SK-N-SH treated with all-trans-retinoic acid at 6 μM for 48 hours (cell line): ENCODE results near the gene FDPS.

ENCODE experiments used
- ATAC-seq: fragments of 200-7000 bp; cut with Tn5 transposase; 3 replicates; pipeline ENCODE4 v1.9.1; 2020; ENCODE audit warnings: mild to moderate bottlenecking, moderate library complexity
- ARNTL ChIP-seq: fragments of 450-650 bp; formaldehyde crosslinking; IDR thresholded peaks from 2 replicates; pipeline ENCODE4 v1.5.0; 2020; ENCODE audit warnings: low read depth, mild to moderate bottlenecking, moderate library complexity, borderline replicate concordance
- BACH2 ChIP-seq: fragments of 250-450 bp; sonication (Bioruptor Pico); IDR thresholded peaks from 2 replicates; pipeline ENCODE4 v1.9.0; 2021; ENCODE audit warnings: mild to moderate bottlenecking, borderline replicate concordance
- CSDC2 ChIP-seq: fragments of 250-450 bp; sonication (Bioruptor Pico); IDR thresholded peaks from 2 replicates; pipeline ENCODE4 v1.5.0; 2020; ENCODE audit warnings: mild to moderate bottlenecking, moderate library complexity
- ESRRG ChIP-seq: fragments of 250-450 bp; sonication (Bioruptor Pico); IDR thresholded peaks from 2 replicates; pipeline ENCODE4 v1.6.1; 2021; ENCODE audit warnings: mild to moderate bottlenecking
- GLIS3 ChIP-seq: fragments of 250-450 bp; sonication (Bioruptor Pico); IDR thresholded peaks from 2 replicates; pipeline ENCODE4 v1.5.0; 2020; ENCODE audit warnings: mild to moderate bottlenecking, moderate library complexity
- ISL1 ChIP-seq: fragments of 250-450 bp; sonication (Bioruptor Pico); IDR thresholded peaks from 2 replicates; pipeline ENCODE4 v2.1.2; 2022; ENCODE audit warnings: mild to moderate bottlenecking, moderate library complexity
- RARB ChIP-seq: fragments of 250-450 bp; sonication (Bioruptor Pico); IDR thresholded peaks from 2 replicates; pipeline ENCODE4 v1.8.0; 2021; ENCODE audit warnings: mild to moderate bottlenecking, moderate library complexity
- SNAI2 ChIP-seq: fragments of 250-450 bp; sonication (Bioruptor Pico); IDR thresholded peaks from 2 replicates; pipeline ENCODE4 v1.5.0; 2020; ENCODE audit warnings: mild to moderate bottlenecking, moderate library complexity
- TOX ChIP-seq: fragments of 250-450 bp; sonication (Bioruptor Pico); IDR thresholded peaks from 2 replicates; pipeline ENCODE4 v1.8.0; 2021; ENCODE audit warnings: mild to moderate bottlenecking, moderate library complexity, borderline replicate concordance
- ZFP30 ChIP-seq: fragments of 450-650 bp; formaldehyde crosslinking; IDR thresholded peaks from 2 replicates; pipeline ENCODE4 v1.5.0; 2022; ENCODE audit warnings: mild to moderate bottlenecking, moderate library complexity
- ZNF565 ChIP-seq: fragments of 450-650 bp; formaldehyde crosslinking; conservative IDR thresholded peaks from 2 replicates; pipeline ENCODE4 v1.5.0; 2020; ENCODE audit warnings: low read depth, mild to moderate bottlenecking, moderate library complexity
- ZNF70 ChIP-seq: fragments of 450-650 bp; formaldehyde crosslinking; IDR thresholded peaks from 2 replicates; pipeline ENCODE4 v1.5.0; 2020; ENCODE audit warnings: mild to moderate bottlenecking, moderate library complexity
- ZNF8 ChIP-seq: fragments of 450-650 bp; formaldehyde crosslinking; IDR thresholded peaks from 2 replicates; pipeline ENCODE4 v1.5.0; 2020; ENCODE audit warnings: mild to moderate bottlenecking, moderate library complexity
- TF ChIP-seq, protein P1 (sequence below): fragments of 250-450 bp; sonication (Bioruptor Pico); IDR thresholded peaks from 2 replicates; pipeline ENCODE4 v1.8.0; 2020; ENCODE audit warnings: mild to moderate bottlenecking, moderate library complexity, borderline replicate concordance
- TF ChIP-seq, protein P2 (sequence below): fragments of 250-450 bp; sonication (Bioruptor Pico); IDR thresholded peaks from 2 replicates; pipeline ENCODE4 v1.5.1; 2021; ENCODE audit warnings: mild to moderate bottlenecking, moderate library complexity
- TF ChIP-seq, protein P3 (sequence below): fragments of 250-450 bp; sonication (Bioruptor Pico); IDR thresholded peaks from 2 replicates; pipeline ENCODE4 v1.5.1; 2020; ENCODE audit warnings: low read depth, mild to moderate bottlenecking, moderate library complexity
- TF ChIP-seq, protein P4 (sequence below): fragments of 250-450 bp; sonication (Bioruptor Pico); IDR thresholded peaks from 2 replicates; pipeline ENCODE4 v1.8.0; 2021; ENCODE audit warnings: low read depth, mild to moderate bottlenecking, moderate library complexity, borderline replicate concordance
- TF ChIP-seq, protein P5 (sequence below): fragments of 250-450 bp; sonication (Bioruptor Pico); IDR thresholded peaks from 2 replicates; pipeline ENCODE4 v1.5.0; 2020; ENCODE audit warnings: mild to moderate bottlenecking, moderate library complexity

FDPS gene

DNA sequence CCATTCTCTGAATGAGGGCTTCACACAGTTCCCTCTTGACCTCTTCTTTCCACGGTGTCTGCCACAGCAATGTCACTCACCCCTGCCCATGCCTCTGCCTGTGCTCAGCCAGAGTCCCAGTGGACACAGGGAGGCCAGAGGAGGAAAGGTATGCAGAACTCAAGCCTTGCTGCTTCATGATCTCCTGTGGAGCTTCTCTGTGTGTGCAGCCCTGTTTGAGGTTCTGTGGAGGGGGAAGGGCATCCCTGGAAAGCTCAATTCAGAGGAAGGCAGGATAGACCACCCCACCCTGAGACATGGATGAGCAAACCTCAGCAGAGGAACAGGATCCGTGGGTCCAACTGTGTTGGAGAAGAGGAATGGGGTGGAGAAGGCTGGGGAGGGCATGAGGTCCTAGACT is 29.4 kb upstream of the FDPS start (continued):
- TF ChIP-seq, protein P1, sequence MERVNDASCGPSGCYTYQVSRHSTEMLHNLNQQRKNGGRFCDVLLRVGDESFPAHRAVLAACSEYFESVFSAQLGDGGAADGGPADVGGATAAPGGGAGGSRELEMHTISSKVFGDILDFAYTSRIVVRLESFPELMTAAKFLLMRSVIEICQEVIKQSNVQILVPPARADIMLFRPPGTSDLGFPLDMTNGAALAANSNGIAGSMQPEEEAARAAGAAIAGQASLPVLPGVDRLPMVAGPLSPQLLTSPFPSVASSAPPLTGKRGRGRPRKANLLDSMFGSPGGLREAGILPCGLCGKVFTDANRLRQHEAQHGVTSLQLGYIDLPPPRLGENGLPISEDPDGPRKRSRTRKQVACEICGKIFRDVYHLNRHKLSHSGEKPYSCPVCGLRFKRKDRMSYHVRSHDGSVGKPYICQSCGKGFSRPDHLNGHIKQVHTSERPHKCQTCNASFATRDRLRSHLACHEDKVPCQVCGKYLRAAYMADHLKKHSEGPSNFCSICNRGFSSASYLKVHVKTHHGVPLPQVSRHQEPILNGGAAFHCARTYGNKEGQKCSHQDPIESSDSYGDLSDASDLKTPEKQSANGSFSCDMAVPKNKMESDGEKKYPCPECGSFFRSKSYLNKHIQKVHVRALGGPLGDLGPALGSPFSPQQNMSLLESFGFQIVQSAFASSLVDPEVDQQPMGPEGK (CRISPR knock-in tag): no peak

DNA sequence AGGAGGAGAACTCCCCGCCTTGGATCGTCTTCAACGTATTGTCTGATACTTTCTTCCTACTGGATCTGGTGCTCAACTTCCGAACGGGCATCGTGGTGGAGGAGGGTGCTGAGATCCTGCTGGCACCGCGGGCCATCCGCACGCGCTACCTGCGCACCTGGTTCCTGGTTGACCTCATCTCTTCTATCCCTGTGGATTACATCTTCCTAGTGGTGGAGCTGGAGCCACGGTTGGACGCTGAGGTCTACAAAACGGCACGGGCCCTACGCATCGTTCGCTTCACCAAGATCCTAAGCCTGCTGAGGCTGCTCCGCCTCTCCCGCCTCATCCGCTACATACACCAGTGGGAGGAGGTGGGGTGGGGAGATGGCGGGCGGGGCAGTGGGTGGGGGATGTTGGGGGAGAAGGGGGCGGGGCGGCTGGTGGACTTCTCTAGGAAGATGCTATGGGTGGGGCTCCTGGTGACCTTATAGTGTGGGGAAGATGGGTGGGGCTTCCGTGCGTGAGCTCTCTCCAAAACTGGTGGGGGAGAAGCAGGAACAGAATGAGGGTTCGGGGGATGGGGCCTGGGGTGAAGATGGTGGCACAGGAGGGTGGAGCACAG is 26.1 kb upstream of the FDPS start:
- TF ChIP-seq ZNF565 (CRISPR knock-in tag) (no peak), CSDC2 (CRISPR knock-in tag) (no peak), ESRRG (CRISPR knock-in tag) (no peak), ZNF70 (no peak), SNAI2 (CRISPR knock-in tag) (no peak), BACH2 (CRISPR knock-in tag) (no peak), TOX (CRISPR knock-in tag) (no peak), GLIS3 (no peak), ARNTL (no peak), RARB (CRISPR knock-in tag) (no peak), ZNF8 (no peak), ZFP30 (no peak)
- TF ChIP-seq, protein P2, sequence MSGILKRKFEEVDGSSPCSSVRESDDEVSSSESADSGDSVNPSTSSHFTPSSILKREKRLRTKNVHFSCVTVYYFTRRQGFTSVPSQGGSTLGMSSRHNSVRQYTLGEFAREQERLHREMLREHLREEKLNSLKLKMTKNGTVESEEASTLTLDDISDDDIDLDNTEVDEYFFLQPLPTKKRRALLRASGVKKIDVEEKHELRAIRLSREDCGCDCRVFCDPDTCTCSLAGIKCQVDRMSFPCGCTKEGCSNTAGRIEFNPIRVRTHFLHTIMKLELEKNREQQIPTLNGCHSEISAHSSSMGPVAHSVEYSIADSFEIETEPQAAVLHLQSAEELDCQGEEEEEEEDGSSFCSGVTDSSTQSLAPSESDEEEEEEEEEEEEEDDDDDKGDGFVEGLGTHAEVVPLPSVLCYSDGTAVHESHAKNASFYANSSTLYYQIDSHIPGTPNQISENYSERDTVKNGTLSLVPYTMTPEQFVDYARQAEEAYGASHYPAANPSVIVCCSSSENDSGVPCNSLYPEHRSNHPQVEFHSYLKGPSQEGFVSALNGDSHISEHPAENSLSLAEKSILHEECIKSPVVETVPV (CRISPR knock-in tag): no peak
- TF ChIP-seq, protein P1 (CRISPR knock-in tag): no peak
- TF ChIP-seq, protein P3, sequence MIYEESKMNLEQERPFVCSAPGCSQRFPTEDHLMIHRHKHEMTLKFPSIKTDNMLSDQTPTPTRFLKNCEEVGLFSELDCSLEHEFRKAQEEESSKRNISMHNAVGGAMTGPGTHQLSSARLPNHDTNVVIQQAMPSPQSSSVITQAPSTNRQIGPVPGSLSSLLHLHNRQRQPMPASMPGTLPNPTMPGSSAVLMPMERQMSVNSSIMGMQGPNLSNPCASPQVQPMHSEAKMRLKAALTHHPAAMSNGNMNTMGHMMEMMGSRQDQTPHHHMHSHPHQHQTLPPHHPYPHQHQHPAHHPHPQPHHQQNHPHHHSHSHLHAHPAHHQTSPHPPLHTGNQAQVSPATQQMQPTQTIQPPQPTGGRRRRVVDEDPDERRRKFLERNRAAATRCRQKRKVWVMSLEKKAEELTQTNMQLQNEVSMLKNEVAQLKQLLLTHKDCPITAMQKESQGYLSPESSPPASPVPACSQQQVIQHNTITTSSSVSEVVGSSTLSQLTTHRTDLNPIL: no peak
- TF ChIP-seq, protein P4, sequence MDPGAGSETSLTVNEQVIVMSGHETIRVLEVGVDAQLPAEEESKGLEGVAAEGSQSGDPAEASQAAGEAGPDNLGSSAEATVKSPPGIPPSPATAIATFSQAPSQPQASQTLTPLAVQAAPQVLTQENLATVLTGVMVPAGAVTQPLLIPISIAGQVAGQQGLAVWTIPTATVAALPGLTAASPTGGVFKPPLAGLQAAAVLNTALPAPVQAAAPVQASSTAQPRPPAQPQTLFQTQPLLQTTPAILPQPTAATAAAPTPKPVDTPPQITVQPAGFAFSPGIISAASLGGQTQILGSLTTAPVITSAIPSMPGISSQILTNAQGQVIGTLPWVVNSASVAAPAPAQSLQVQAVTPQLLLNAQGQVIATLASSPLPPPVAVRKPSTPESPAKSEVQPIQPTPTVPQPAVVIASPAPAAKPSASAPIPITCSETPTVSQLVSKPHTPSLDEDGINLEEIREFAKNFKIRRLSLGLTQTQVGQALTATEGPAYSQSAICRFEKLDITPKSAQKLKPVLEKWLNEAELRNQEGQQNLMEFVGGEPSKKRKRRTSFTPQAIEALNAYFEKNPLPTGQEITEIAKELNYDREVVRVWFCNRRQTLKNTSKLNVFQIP (CRISPR knock-in tag): no peak
- TF ChIP-seq, protein P5, sequence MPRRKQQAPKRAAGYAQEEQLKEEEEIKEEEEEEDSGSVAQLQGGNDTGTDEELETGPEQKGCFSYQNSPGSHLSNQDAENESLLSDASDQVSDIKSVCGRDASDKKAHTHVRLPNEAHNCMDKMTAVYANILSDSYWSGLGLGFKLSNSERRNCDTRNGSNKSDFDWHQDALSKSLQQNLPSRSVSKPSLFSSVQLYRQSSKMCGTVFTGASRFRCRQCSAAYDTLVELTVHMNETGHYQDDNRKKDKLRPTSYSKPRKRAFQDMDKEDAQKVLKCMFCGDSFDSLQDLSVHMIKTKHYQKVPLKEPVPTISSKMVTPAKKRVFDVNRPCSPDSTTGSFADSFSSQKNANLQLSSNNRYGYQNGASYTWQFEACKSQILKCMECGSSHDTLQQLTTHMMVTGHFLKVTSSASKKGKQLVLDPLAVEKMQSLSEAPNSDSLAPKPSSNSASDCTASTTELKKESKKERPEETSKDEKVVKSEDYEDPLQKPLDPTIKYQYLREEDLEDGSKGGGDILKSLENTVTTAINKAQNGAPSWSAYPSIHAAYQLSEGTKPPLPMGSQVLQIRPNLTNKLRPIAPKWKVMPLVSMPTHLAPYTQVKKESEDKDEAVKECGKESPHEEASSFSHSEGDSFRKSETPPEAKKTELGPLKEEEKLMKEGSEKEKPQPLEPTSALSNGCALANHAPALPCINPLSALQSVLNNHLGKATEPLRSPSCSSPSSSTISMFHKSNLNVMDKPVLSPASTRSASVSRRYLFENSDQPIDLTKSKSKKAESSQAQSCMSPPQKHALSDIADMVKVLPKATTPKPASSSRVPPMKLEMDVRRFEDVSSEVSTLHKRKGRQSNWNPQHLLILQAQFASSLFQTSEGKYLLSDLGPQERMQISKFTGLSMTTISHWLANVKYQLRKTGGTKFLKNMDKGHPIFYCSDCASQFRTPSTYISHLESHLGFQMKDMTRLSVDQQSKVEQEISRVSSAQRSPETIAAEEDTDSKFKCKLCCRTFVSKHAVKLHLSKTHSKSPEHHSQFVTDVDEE: no peak
- TF ChIP-seq, all 23 proteins: peak for 0
- no peak for ATAC-seq

DNA sequence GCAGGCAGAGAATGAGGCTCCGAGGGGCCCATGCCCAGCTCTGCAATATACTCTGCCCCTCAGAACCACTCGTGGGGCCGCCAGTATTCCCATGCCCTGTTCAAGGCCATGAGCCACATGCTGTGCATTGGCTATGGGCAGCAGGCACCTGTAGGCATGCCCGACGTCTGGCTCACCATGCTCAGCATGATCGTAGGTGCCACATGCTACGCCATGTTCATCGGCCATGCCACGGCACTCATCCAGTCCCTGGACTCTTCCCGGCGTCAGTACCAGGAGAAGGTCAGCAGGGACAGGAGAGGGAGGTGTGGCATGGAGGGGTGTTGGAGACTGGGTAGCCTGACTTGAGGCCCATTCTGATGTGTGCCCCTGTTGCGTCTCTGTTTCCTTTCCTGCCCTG is 24.2 kb upstream of the FDPS start:
- no peak for ATAC-seq
- TF ChIP-seq TOX (CRISPR knock-in tag) (no peak), ZFP30 (no peak), BACH2 (CRISPR knock-in tag) (no peak), RARB (CRISPR knock-in tag) (no peak), ISL1 (CRISPR knock-in tag) (no peak), CSDC2 (CRISPR knock-in tag) (no peak), GLIS3 (no peak), ZNF565 (CRISPR knock-in tag) (no peak)
- TF ChIP-seq, protein P3: no peak
- TF ChIP-seq, protein P4 (CRISPR knock-in tag): no peak
- TF ChIP-seq, protein P5: no peak
